HG03442 (cell line): Measurements from ENCODE around the gene MPP2.
"Not testable (repeated sequence)": the region's sequence is repeated elsewhere in the genome, so short reads cannot be mapped to it uniquely, and the experiment has no call there.

Source experiments
- ATAC-seq: cut with Tn5 transposase; IDR thresholded peaks from one replicate; pipeline ENCODE4 v1.9.1; 2021; ENCODE audit warnings: mild to moderate bottlenecking, moderate library complexity; ENCODE audit not compliant: unreplicated experiment

MPP2 gene

GRCh38 chr17:43852571-43852970 is 54.8 kb downstream of the MPP2 start:
- ATAC-seq, result no peak

DNA sequence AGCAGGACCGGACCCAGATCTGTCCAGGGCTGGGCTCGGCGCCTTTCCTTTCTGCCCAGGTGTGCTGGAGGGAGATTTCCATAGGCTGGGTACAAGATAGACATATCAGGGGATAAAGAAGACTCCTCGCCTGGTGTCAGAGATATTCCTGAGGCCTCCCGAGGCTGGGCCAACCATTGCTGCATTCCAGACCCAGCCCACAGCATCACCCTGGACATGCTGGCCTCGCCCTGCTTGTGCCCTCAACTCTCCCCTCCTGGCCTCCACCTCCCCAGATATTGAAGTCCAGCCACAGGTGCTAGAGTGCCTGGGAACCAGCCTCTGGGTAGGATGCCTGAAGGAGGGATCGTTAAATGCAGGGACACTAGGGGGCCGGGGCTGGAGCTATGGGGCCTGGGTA is 58.2 kb downstream of the MPP2 start:
- ATAC-seq, result no peak

- no peak for ATAC-seq
Measured at GRCh38 chr17:43848601-43849000, 58.7 kb downstream of the MPP2 start.

- ATAC-seq, result no peak
Measured at GRCh38 chr17:43846963-43847371, 60.4 kb downstream of the MPP2 start, which contains the start of gene CD300LG. TSS of gene CD300LG (plus strand) at chr17:43847176. CDS start at chr17:43847217, 41 bp downstream.

- ATAC-seq, result no peak
Measured at GRCh38 chr17:43846221-43846712, 61.1 kb downstream of the MPP2 start.

DNA sequence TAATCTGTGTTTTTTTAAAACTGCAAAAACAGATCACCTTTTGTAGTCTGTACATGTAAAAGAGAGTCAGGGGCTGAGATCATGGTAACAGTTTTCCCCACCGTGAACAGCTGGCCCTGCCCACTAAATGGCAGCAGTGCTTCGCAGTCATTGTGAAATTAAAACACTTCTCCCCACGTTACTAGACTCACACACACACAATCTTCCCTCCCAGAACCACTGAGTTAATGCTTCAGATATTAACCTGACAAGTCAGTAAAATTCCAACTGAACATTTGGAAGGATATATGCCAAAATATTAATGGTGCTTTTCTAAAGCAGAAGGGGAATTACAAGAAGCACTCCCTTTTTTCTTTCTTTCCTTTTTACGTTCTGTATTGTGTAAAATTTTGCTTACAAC is 61.6 kb downstream of the MPP2 start:
- ATAC-seq, result no peak

GRCh38 chr17:43844241-43844640 is 63.1 kb downstream of the MPP2 start:
- ATAC-seq, result no peak

GRCh38 chr17:43842975-43843325 is 64.4 kb downstream of the MPP2 start:
- ATAC-seq, result no peak

DNA sequence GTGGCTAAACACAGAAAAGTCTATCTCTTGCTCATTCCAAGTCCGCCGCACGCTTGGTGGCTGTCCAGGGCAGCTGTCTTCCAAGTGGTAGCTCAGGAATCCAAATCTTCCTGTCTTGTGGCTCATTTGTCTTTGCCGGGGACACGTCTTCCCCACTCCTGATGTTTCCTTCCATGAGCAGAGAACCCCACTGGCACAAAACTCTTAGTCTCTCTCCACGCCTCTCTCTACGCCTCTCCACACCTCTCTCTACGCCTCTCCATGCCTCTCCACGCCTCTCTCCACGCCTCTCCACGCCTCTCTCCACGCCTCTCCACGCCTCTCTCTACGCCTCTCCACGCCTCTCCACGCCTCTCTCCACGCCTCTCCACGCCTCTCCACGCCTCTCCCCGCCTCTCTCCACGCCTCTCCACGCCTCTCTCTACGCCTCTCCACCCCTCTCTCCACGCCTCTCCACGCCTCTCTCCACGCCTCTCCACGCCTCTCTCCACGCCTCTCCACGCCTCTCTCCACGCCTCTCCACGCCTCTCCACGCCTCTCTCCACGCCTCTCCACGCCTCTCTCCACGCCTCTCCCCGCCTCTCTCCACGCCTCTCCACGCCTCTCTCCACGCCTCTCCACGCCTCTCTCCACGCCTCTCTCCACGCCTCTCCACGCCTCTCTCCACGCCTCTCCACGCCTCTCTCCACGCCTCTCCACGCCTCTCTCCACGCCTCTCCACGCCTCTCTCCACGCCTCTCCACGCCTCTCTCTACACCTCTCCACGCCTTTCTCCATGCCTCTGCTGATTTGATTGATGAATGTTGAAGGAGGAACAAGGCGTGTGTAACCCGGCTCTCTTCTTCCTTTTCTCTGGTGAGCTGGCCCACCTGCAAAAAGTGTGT is 65.0 kb downstream of the MPP2 start:
- not testable (repeated sequence) for ATAC-seq

GRCh38 chr17:43841282-43841681 is 66.1 kb downstream of the MPP2 start:
- no peak for ATAC-seq

DNA sequence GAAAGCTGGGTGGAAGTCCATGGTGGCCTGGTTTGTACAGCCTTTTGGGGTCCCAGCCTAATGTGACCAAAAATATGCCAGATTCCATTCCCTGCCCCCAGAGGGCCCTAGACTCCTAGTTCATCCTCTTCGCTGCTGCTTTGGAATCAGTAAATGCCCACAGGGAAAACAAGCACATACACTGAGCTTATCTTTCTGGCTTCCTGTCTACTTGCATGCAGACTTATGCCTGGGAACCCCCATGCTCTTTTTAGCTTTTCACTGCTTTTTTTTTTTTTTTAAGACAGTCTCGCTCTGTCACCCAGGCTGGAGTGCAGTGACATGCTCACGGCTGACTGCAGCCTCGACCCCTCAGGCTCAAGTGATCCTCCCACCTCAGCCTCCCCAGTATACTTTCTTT is 66.5 kb downstream of the MPP2 start:
- no peak for ATAC-seq

GRCh38 chr17:43839670-43840108 is 67.6 kb downstream of the MPP2 start:
- no peak for ATAC-seq

GRCh38 chr17:43834106-43834505 is 73.2 kb downstream of the MPP2 start:
- no peak for ATAC-seq

DNA sequence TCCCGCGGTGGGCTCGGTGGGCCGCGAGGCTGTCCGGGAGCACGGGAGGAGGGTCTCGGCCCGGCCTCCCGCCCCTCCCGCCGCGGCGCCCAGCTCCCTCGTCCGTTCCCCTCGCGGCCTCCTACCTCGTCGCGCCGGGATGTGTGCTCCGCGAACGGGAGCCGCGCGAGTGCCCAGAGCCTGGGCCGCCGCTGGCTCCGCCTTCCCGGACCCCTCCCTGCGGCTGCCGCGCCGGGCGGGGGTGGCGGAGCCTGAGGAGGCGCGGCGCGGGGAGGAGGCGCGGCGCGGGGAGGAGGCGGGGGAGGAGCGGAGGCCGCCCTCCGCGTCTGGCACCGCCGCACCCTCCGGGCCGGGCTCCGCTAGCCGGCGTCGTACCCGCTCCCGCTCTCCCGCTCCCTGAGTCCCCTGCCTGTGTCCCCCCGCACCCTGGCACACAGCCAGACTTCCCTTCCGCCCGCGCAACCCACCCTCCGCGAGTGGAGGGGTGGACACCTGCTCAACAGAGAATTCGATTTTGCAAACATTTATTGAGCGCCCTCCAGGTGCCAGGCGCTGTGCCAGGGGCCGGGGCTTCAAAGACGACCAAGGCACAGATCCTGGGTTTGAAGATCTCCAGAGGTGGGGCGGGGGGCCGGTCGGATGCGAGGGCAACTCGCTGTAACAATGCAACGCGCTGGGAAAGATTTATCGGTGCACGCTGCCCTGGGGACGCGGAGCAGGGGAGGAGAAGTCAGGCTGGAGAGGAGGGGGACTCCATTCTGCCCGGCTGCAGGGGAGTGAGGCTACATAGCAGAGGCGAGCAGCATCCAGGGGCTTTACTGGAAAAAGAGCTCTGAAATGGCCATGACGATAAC is 74.1 kb downstream of the MPP2 start, which contains the start of gene MPP3:
Gene MPP3, minus strand, starts transcription at position 171 of the 854 bp plus-strand sequence. CDS start 1,240 bp downstream, outside the sequence.
- ATAC-seq, result no peak

DNA sequence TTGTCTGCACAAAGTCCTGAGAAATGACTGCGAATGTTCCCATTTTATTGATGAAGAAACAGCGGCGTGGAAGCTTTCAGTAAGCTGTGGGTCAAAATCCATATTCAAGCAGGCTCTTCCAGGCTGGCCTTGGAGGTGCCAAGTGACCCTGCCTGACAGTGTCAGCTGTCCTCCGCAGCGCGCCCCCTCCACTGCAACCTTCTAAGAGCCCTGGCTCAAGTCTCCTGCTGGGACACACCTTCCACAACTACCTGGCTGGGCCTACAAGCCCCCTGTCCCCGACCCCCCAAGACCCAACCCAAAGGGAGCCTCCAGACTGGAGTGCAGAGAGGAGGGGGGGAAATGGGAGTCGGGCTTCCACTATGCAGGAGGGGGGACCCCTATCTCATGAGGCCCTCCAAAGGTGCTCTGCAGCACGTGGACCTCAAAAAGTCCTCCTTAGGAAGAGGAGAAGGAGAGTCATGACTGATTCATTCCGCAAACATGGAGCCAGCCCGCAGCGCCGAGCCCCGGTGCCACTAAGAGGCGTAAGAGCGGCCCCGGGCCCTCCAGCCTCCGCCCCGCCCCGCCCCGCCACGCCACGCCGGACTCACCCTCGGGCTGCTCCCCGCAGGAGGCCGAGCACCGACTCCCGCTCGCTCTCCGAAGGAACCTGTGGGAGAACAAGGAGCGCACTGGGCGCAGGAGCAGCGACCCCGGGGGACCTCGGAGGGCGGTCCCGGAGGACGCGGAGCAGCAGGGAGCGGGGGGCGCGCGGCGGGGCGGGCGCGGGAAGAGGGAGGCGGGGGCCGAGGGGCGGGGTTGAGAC is 75.0 kb downstream of the MPP2 start:
- no peak for ATAC-seq

- ATAC-seq, result no peak
Measured at GRCh38 chr17:43831633-43832032, 75.7 kb downstream of the MPP2 start.

DNA sequence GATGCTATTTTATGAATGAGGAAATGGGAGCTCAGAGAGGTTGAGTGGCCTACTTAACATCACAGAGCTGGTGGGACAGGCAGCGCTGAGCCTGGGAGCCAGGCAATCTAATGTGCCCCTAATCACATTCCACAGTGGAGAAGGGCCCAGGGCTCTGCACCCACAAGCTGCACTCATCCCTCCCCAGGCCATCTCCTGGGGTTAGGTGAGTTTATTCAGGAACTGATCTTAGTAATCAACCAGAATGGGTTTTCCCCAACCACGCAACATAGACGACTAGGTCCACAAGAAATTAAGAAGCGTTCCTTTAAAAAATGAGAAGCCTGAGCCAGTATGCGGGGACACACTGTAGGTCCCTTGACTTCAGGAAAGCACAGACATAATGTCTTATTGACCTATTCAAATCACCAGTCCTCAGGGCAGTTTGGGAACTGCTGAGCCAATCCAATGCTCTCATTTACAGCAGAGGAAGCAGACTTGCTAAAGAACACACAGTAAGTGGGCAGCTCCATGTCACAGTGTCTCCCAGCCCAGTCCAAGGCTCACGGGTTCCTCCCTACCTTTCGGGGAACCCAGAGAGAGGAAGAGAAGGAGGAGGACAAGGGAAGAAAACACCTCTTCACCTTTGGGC is 76.7 kb downstream of the MPP2 start:
- no peak for ATAC-seq

GRCh38 chr17:43829738-43830137 is 77.6 kb downstream of the MPP2 start:
- no peak for ATAC-seq

DNA sequence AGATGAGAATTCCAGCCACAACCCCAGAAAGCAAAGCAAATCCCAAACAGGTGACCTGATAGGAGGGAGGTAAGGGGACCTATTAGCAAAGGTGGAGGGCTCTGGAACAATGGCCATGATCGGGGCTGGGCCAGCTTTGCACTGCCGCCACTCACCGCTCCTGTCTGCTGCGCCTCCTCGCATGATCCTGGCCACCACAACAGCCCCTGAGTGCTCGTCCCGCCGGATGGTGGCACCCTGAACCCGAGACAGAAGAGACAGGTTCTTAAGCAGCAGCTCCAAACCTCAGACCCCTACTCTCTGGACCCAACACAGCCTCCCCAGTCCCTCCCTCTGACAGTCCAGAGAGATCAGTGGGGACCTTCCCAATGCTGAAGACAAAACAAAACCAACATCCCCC is 79.7 kb downstream of the MPP2 start:
- ATAC-seq, result no peak

GRCh38 chr17:43826206-43826605 is 81.1 kb downstream of the MPP2 start:
- ATAC-seq, result no peak
